Activated CD4-positive, alpha-beta T cell treated with anti-CD3 and anti-CD28 coated beads, Interleukin-10, Interleukin-2, amounts not matched to agents 100 ng/mL and 50 ng/mL, durations not matched to agents 16 hours and 8 hours (primary cell): ENCODE results near the gene SIGLEC12.
"Not testable (repeated sequence)": the region's sequence is repeated elsewhere in the genome, so short reads cannot be mapped to it uniquely, and the experiment has no call there.

Experiments used
- DNase-seq: peaks from one replicate; pipeline ENCODE4 v3.0.0-alpha.2; 2020

The SIGLEC12 gene

GRCh38 chr19:51521781-51522180 is 20.2 kb upstream of the SIGLEC12 start:
- DNase-seq: no peak

GRCh38 chr19:51521357-51521756 is 19.8 kb upstream of the SIGLEC12 start:
- DNase-seq: no peak

- no peak for DNase-seq
These were observed 19.1 kb upstream of the SIGLEC12 start for GRCh38 chr19:51520728-51521127.

GRCh38 chr19:51514866-51515481 is 13.4 kb upstream of the SIGLEC12 start:
- DNase-seq: peak; percentile 65

GRCh38 chr19:51513968-51514367 is 12.4 kb upstream of the SIGLEC12 start:
- no peak for DNase-seq

- peak; percentile 8 for DNase-seq
These were observed 9.8 kb upstream of the SIGLEC12 start for GRCh38 chr19:51511353-51511752.

GRCh38 chr19:51509823-51510660 is 8.4 kb upstream of the SIGLEC12 start:
- DNase-seq: no peak

- DNase-seq: no peak
These were observed 6.6 kb upstream of the SIGLEC12 start for GRCh38 chr19:51508059-51508733.

- DNase-seq: no peak
These were observed 6.0 kb upstream of the SIGLEC12 start for GRCh38 chr19:51507640-51508058.

- no peak for DNase-seq
These were observed 5.6 kb upstream of the SIGLEC12 start for GRCh38 chr19:51507192-51507591.

- no peak for DNase-seq
These were observed 4.3 kb upstream of the SIGLEC12 start for GRCh38 chr19:51505904-51506303.

GRCh38 chr19:51503896-51504295 is 2.3 kb upstream of the SIGLEC12 start:
- no peak for DNase-seq

- no peak for DNase-seq
These were observed 1.8 kb upstream of the SIGLEC12 start for GRCh38 chr19:51503286-51503817.

GRCh38 chr19:51500931-51501330 is 669 bp downstream of the SIGLEC12 start:
- not testable (repeated sequence) for DNase-seq

- no peak for DNase-seq
These were observed 3.9 kb downstream of the SIGLEC12 start for GRCh38 chr19:51497666-51498065.

GRCh38 chr19:51493776-51494175 is 7.8 kb downstream of the SIGLEC12 start:
- no peak for DNase-seq

GRCh38 chr19:51491586-51491985 is 10.0 kb downstream of the SIGLEC12 start:
- no peak for DNase-seq

GRCh38 chr19:51490676-51491075 is 10.9 kb downstream of the SIGLEC12 start:
- DNase-seq: no peak

- DNase-seq: no peak
These were observed 12.5 kb downstream of the SIGLEC12 start for GRCh38 chr19:51489113-51489512.

- DNase-seq: no peak
These were observed 13.1 kb downstream of the SIGLEC12 start for GRCh38 chr19:51488491-51488890.

GRCh38 chr19:51485960-51486660 is 15.5 kb downstream of the SIGLEC12 start:
- DNase-seq: no peak

GRCh38 chr19:51480590-51480989 is 21.0 kb downstream of the SIGLEC12 start:
- DNase-seq: no peak
